COLO668 (cell line): ENCODE data around the gene TENM4.
A peak's percentile ranks its signal among the peaks of the same experiment; 100 is the strongest.

Source experiments
- DNase-seq: peaks from one replicate; lab custom pipeline; 2025; ENCODE audit not compliant: unreplicated experiment; lab: John Stamatoyannopoulos, UW

TENM4 gene

GRCh38 chr11:79449040-79449439 lies 8.2 kb upstream of the TENM4 start:
- no peak for DNase-seq

GRCh38 chr11:79447038-79447786 lies 6.4 kb upstream of the TENM4 start:
- no peak for DNase-seq

- no peak for DNase-seq
These were observed 4.1 kb upstream of the TENM4 start for GRCh38 chr11:79444923-79445322.

- no peak for DNase-seq
These were observed 638 bp upstream of the TENM4 start for GRCh38 chr11:79441461-79441875.

GRCh38 chr11:79439886-79440570 lies 802 bp downstream of the TENM4 start:
- peak; percentile 69 for DNase-seq

GRCh38 chr11:79439410-79439885 lies 1.4 kb downstream of the TENM4 start:
- no peak for DNase-seq

- peak; percentile 44 for DNase-seq
These were observed 2.0 kb downstream of the TENM4 start for GRCh38 chr11:79438631-79439409.

- peak; percentile 50 for DNase-seq
These were observed 2.7 kb downstream of the TENM4 start for GRCh38 chr11:79437981-79438630.

GRCh38 chr11:79437278-79437980 lies 3.4 kb downstream of the TENM4 start:
- DNase-seq = peak; percentile 83

- DNase-seq = no peak
These were observed 3.9 kb downstream of the TENM4 start for GRCh38 chr11:79436919-79437277.

- DNase-seq = no peak
These were observed 6.5 kb downstream of the TENM4 start for GRCh38 chr11:79434283-79434682.

- DNase-seq = no peak
These were observed 8.7 kb downstream of the TENM4 start for GRCh38 chr11:79432138-79432537.

- DNase-seq = no peak
These were observed 9.3 kb downstream of the TENM4 start for GRCh38 chr11:79431535-79431934.

GRCh38 chr11:79430280-79430679 lies 10.6 kb downstream of the TENM4 start:
- no peak for DNase-seq

- no peak for DNase-seq
These were observed 12.4 kb downstream of the TENM4 start for GRCh38 chr11:79428406-79428805.

GRCh38 chr11:79427611-79428327 lies 13.1 kb downstream of the TENM4 start:
- DNase-seq = no peak

GRCh38 chr11:79427126-79427525 lies 13.7 kb downstream of the TENM4 start:
- no peak for DNase-seq

GRCh38 chr11:79425463-79425862 lies 15.4 kb downstream of the TENM4 start:
- DNase-seq = no peak

- no peak for DNase-seq
These were observed 17.1 kb downstream of the TENM4 start for GRCh38 chr11:79423736-79424135.

- DNase-seq = no peak
These were observed 18.0 kb downstream of the TENM4 start for GRCh38 chr11:79422866-79423265.
